WTC11 (cell line): Measurements from ENCODE around the gene ABCA13. TPM values are rescaled to one million over a fixed set of nuclear protein-coding genes. Genes with fewer than 3 reads are reported as not detected.

Experiments used
- ATAC-seq: fragments of 200-7000 bp; cut with Tn5 transposase; 2 replicates; pipeline ENCODE4 v1.10.0; 2021; ENCODE audit warnings: mild to moderate bottlenecking, moderate library complexity
- CTCF ChIA-PET: fragments of 300-600 bp; sonication (Branson Sonifier 250); formaldehyde crosslinking; loops from one replicate; lab custom pipeline; 2021; ENCODE audit warnings: antibody characterized with exemption; lab: Charles Lee
- POLR2A ChIA-PET: fragments of 350-600 bp; sonication (Branson Sonifier 250); formaldehyde crosslinking; loops from one replicate; lab custom pipeline; 2021; ENCODE audit warnings: antibody characterized with exemption; lab: Charles Lee
- DNase-seq: peaks from one replicate; pipeline ENCODE4 v3.0.0; 2021; ENCODE audit warnings: low spot score
- H3K27ac Mint-ChIP-seq: 2 replicates; pipeline ENCODE4 v1.8.0; 2021; ENCODE audit warnings: mixed read lengths
- H3K27me3 Mint-ChIP-seq: 2 replicates; pipeline ENCODE4 v1.8.0; 2021; ENCODE audit warnings: low read depth, mild to moderate bottlenecking, moderate library complexity, mixed read lengths
- H3K36me3 Mint-ChIP-seq: 2 replicates; pipeline ENCODE4 v1.8.0; 2021; ENCODE audit warnings: mixed read lengths
- H3K4me1 Mint-ChIP-seq: 2 replicates; pipeline ENCODE4 v1.8.0; 2022; ENCODE audit warnings: mixed read lengths
- H3K4me3 Mint-ChIP-seq: 2 replicates; pipeline ENCODE4 v1.8.0; 2021; ENCODE audit warnings: mild to moderate bottlenecking, moderate library complexity, mixed read lengths
- H3K9me3 Mint-ChIP-seq: 2 replicates; pipeline ENCODE4 v1.8.0; 2021; ENCODE audit warnings: mixed read lengths
- ATF1 ChIP-seq: sonication (generic); formaldehyde crosslinking; IDR thresholded peaks from 2 replicates; pipeline ENCODE4 v1.8.1; 2023; ENCODE audit warnings: mild to moderate bottlenecking, moderate library complexity, missing genetic modification reagents
- CREM ChIP-seq: sonication (generic); formaldehyde crosslinking; IDR thresholded peaks from 2 replicates; pipeline ENCODE4 v1.8.1; 2022; ENCODE audit warnings: mild to moderate bottlenecking, missing genetic modification reagents, moderate library complexity
- ETV6 ChIP-seq: sonication (generic); formaldehyde crosslinking; IDR thresholded peaks from 2 replicates; pipeline ENCODE4 v1.8.1; 2022; ENCODE audit warnings: mild to moderate bottlenecking, missing genetic modification reagents
- FOXJ3 ChIP-seq: sonication (generic); formaldehyde crosslinking; IDR thresholded peaks from 2 replicates; pipeline ENCODE4 v1.9.0; 2021; ENCODE audit warnings: missing genetic modification reagents, mild to moderate bottlenecking, borderline replicate concordance
- FOXP1 ChIP-seq: sonication (generic); formaldehyde crosslinking; IDR thresholded peaks from 2 replicates; pipeline ENCODE4 v1.8.0; 2022; ENCODE audit warnings: missing genetic modification reagents, mild to moderate bottlenecking, moderate library complexity, borderline replicate concordance
- NR1H2 ChIP-seq: sonication (generic); formaldehyde crosslinking; IDR thresholded peaks from 2 replicates; pipeline ENCODE4 v1.9.0; 2021; ENCODE audit warnings: mild to moderate bottlenecking, moderate library complexity, missing genetic modification reagents
- PREB ChIP-seq: sonication (generic); formaldehyde crosslinking; IDR thresholded peaks from 2 replicates; pipeline ENCODE4 v1.8.1; 2022; ENCODE audit warnings: mild to moderate bottlenecking, missing genetic modification reagents, moderate library complexity, borderline replicate concordance
- PRRX2 ChIP-seq: fragments of 250-450 bp; sonication (Bioruptor Pico); IDR thresholded peaks from 2 replicates; pipeline ENCODE4 v1.8.0; 2021; ENCODE audit warnings: mild to moderate bottlenecking
- SOX15 ChIP-seq: fragments of 250-450 bp; sonication (Bioruptor Pico); IDR thresholded peaks from 2 replicates; pipeline ENCODE4 v1.9.0; 2021; ENCODE audit warnings: mild to moderate bottlenecking
- TP53 ChIP-seq: sonication (generic); formaldehyde crosslinking; IDR thresholded peaks from 2 replicates; pipeline ENCODE4 v1.8.1; 2023; ENCODE audit warnings: mild to moderate bottlenecking, missing genetic modification reagents
- ZNF138 ChIP-seq: sonication (generic); formaldehyde crosslinking; conservative IDR thresholded peaks from 2 replicates; pipeline ENCODE4 v1.8.1; 2022; ENCODE audit warnings: mild to moderate bottlenecking, moderate library complexity, missing genetic modification reagents
- ZNF317 ChIP-seq: sonication (generic); formaldehyde crosslinking; IDR thresholded peaks from 2 replicates; pipeline ENCODE4 v1.8.1; 2023; ENCODE audit warnings: low read depth, mild to moderate bottlenecking, moderate library complexity, missing genetic modification reagents, borderline replicate concordance
- ZNF423 ChIP-seq: fragments of 250-450 bp; sonication (Bioruptor Pico); IDR thresholded peaks from 2 replicates; pipeline ENCODE4 v2.1.2; 2022; ENCODE audit warnings: mild to moderate bottlenecking, moderate library complexity
- ZNF512 ChIP-seq: sonication (generic); formaldehyde crosslinking; IDR thresholded peaks from 2 replicates; pipeline ENCODE4 v1.8.1; 2022; ENCODE audit warnings: missing genetic modification reagents, borderline replicate concordance
- total RNA-seq: library from RNA; stranded (reverse); gene quantifications from 3 replicates; pipeline ENCODE4 v1.2.3, GENCODE V29; 2021
- TF ChIP-seq, protein P1 (sequence below): sonication (generic); formaldehyde crosslinking; IDR thresholded peaks from 2 replicates; pipeline ENCODE4 v1.8.0; 2022; ENCODE audit warnings: missing genetic modification reagents

Gene ABCA13
- total RNA-seq, 1 experiment from 2014 or later, result 0.04 TPM

DNA sequence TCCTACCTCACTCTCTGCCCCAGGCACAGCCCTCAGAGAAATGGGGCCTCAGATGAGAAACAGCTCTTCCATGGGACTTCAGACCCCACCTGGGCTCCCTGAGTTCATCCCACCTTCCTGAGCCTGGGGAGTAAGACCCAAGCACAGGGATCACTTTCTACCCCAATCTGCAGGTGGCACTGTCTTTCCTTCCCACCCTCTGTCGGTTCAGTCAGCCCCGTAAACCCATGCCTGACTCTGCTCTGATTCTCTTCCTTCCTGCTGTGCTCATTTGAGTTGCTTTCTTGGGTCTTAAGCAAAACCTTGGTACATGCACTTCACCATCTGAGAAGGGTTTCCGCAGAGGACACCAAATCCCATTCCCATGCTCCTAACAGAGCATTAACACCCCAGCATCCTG is 446.7 kb downstream of the ABCA13 start:
- DNase-seq (peak; percentile 15), ATAC-seq (peak; percentile 74)
- TF ChIP-seq ZNF512 (CRISPR knock-in tag) (no peak), ZNF317 (CRISPR knock-in tag) (no peak), ATF1 (CRISPR knock-in tag) (no peak), ZNF138 (CRISPR knock-in tag) (no peak), PREB (CRISPR knock-in tag) (no peak)
- CTCF ChIA-PET, result no interaction called here
- Mint-ChIP-seq H3K36me3 (no peaks in the 10 kb centered on the region), H3K27ac (no peak overlapping the region), H3K4me3 (no peak overlapping the region), H3K4me1 (peaks cover 2% of the 10 kb centered on the region), H3K9me3 (peaks cover 3% of the 10 kb centered on the region; the same call in 1 of the 2 replicates), H3K27me3 (no peaks in the 10 kb centered on the region; the same call in 1 of the 2 replicates)
- POLR2A ChIA-PET, result no interaction called here

DNA sequence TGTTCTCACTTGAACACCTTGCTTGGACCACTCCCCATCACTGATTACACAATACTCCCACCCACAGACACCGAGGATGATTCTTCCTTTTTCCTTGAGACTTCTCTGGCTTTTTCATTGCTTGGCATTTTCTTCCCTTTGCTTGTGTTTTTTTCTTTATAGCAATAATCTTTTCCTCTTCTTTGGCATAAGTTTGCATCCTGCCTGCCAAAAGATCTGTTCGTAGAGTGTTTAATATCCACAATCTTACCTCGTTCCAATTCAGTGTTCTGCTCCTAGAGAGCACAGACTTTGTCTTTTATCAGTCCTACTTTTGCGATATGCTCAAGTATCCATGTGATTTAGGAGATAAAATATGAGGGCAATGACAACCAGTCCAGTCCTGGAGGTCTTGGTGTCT is 449.8 kb downstream of the ABCA13 start:
- H3K9me3 Mint-ChIP-seq, result 0 out of 2 replicates have a peak, but pooled peaks cover 3% of the 10 kb centered on the region
- no peak overlapping the region for H3K4me3 Mint-ChIP-seq
- no peak for TF ChIP-seq CREM (CRISPR knock-in tag)
- TF ChIP-seq NR1H2 (CRISPR knock-in tag), result no peak
- no peak for TF ChIP-seq FOXP1 (CRISPR knock-in tag)
- TF ChIP-seq, protein P1, sequence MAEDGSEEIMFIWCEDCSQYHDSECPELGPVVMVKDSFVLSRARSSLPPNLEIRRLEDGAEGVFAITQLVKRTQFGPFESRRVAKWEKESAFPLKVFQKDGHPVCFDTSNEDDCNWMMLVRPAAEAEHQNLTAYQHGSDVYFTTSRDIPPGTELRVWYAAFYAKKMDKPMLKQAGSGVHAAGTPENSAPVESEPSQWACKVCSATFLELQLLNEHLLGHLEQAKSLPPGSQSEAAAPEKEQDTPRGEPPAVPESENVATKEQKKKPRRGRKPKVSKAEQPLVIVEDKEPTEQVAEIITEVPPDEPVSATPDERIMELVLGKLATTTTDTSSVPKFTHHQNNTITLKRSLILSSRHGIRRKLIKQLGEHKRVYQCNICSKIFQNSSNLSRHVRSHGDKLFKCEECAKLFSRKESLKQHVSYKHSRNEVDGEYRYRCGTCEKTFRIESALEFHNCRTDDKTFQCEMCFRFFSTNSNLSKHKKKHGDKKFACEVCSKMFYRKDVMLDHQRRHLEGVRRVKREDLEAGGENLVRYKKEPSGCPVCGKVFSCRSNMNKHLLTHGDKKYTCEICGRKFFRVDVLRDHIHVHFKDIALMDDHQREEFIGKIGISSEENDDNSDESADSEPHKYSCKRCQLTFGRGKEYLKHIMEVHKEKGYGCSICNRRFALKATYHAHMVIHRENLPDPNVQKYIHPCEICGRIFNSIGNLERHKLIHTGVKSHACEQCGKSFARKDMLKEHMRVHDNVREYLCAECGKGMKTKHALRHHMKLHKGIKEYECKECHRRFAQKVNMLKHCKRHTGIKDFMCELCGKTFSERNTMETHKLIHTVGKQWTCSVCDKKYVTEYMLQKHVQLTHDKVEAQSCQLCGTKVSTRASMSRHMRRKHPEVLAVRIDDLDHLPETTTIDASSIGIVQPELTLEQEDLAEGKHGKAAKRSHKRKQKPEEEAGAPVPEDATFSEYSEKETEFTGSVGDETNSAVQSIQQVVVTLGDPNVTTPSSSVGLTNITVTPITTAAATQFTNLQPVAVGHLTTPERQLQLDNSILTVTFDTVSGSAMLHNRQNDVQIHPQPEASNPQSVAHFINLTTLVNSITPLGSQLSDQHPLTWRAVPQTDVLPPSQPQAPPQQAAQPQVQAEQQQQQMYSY (CRISPR knock-in tag), result no peak
- no peak for TF ChIP-seq ETV6 (CRISPR knock-in tag)
- TF ChIP-seq TP53 (CRISPR knock-in tag), result no peak
- POLR2A ChIA-PET, result no interaction called here
- no peak overlapping the region for H3K27ac Mint-ChIP-seq
- H3K36me3 Mint-ChIP-seq, result no peaks in the 10 kb centered on the region
- ATAC-seq, result no peak
- DNase-seq, result no peak
- H3K27me3 Mint-ChIP-seq, result no peaks in the 10 kb centered on the region; the same call in 1 of the 2 replicates
- CTCF ChIA-PET, result no interaction called here
- peaks cover 7% of the 10 kb centered on the region for H3K4me1 Mint-ChIP-seq

- peaks cover 7% of the 10 kb centered on the region for H3K4me1 Mint-ChIP-seq
- no peak overlapping the region for H3K4me3 Mint-ChIP-seq
- no peak for DNase-seq
- ATAC-seq, result no peak
- TF ChIP-seq FOXJ3 (no peak), PRRX2 (no peak), SOX15 (no peak), ZNF423 (no peak)
- ChIA-PET POLR2A (no interaction called here), CTCF (no interaction called here)
- 0 out of 2 replicates have a peak, but pooled peaks cover 3% of the 10 kb centered on the region for H3K9me3 Mint-ChIP-seq
- no peak overlapping the region for H3K27ac Mint-ChIP-seq
- no peaks in the 10 kb centered on the region; the same call in 1 of the 2 replicates for H3K27me3 Mint-ChIP-seq
- no peaks in the 10 kb centered on the region for H3K36me3 Mint-ChIP-seq
Measured at GRCh38 chr7:48627164-48627563, 455.9 kb downstream of the ABCA13 start.
